NCI-H2171 treated with DMSO at 0.1 percent for 48 hours (cell line): Measurements from ENCODE around the gene ANXA4.
A peak's percentile ranks its signal among the peaks of the same experiment; 100 is the strongest.
"Not testable (repeated sequence)": the region's sequence is repeated elsewhere in the genome, so short reads cannot be mapped to it uniquely, and the experiment has no call there.

ENCODE experiments used
- DNase-seq: peaks from one replicate; lab custom pipeline; 2025; lab: John Stamatoyannopoulos, UW

ANXA4 gene

GRCh38 chr2:69721022-69721421 lies 20.9 kb upstream of the ANXA4 start:
- DNase-seq, result no peak

GRCh38 chr2:69723791-69724190 lies 18.1 kb upstream of the ANXA4 start:
- DNase-seq, result no peak

- DNase-seq, result peak; percentile 88
Measured at GRCh38 chr2:69724540-69725159, 17.3 kb upstream of the ANXA4 start.

GRCh38 chr2:69725706-69726360 lies 16.1 kb upstream of the ANXA4 start:
- DNase-seq, result no peak

GRCh38 chr2:69729266-69729665 lies 12.7 kb upstream of the ANXA4 start:
- DNase-seq, result no peak

GRCh38 chr2:69729781-69730180 lies 12.2 kb upstream of the ANXA4 start:
- DNase-seq, result no peak

- DNase-seq, result no peak
Measured at GRCh38 chr2:69731147-69731970, 10.6 kb upstream of the ANXA4 start.

- DNase-seq, result peak; percentile 71
Measured at GRCh38 chr2:69733342-69734034, 8.4 kb upstream of the ANXA4 start.

- no peak for DNase-seq
Measured at GRCh38 chr2:69734035-69734611, 7.8 kb upstream of the ANXA4 start.

GRCh38 chr2:69734854-69735544 lies 6.9 kb upstream of the ANXA4 start:
- DNase-seq, result no peak

GRCh38 chr2:69735686-69736085 lies 6.2 kb upstream of the ANXA4 start:
- DNase-seq, result no peak

GRCh38 chr2:69738149-69738548 lies 3.8 kb upstream of the ANXA4 start:
- not testable (repeated sequence) for DNase-seq

- DNase-seq, result no peak
Measured at GRCh38 chr2:69740502-69740951, 1.4 kb upstream of the ANXA4 start.

- DNase-seq, result peak; percentile 41
Measured at GRCh38 chr2:69741229-69741574, 732 bp upstream of the ANXA4 start.

GRCh38 chr2:69742322-69742952 lies 503 bp downstream of the ANXA4 start:
- no peak for DNase-seq

GRCh38 chr2:69743847-69744264 lies 1.9 kb downstream of the ANXA4 start:
- no peak for DNase-seq

GRCh38 chr2:69744456-69744855 lies 2.5 kb downstream of the ANXA4 start:
- no peak for DNase-seq

GRCh38 chr2:69745035-69745434 lies 3.1 kb downstream of the ANXA4 start:
- no peak for DNase-seq

GRCh38 chr2:69750246-69750645 lies 8.3 kb downstream of the ANXA4 start:
- no peak for DNase-seq

- DNase-seq, result no peak
Measured at GRCh38 chr2:69753659-69754363, 11.9 kb downstream of the ANXA4 start.
